Stimulated activated CD4-positive, alpha-beta T cell treated with anti-CD3 and anti-CD28 coated beads, TNF-alpha, amount 100 ng/mL, for 48 hours (primary cell): Measurements from ENCODE around the gene RSRC1.

Source experiments
- DNase-seq, 3 donors: peaks; one replicate each; pipeline ENCODE4 v3.0.0-alpha.2; 2020; ENCODE audit warnings: low read depth in 3 of 3

The RSRC1 gene

DNA sequence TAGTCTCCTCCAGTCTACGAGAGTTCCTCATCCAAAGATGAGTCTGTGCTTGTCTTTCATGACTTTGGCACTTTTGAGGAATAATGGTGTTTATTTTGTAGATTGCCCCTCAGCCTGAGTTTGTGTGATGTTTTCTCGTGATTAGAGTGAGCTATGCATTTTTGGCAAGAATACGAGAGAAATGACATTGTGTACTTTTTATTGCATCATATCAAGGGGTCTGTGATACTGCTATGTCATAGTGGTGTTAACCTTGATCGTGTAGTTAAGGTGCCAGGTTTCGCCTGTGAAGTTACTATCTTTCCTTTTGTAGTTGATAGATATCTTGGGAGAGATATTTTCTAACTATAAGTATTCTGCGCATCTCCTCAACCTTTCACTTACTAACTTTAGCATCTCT lies 18.9 kb downstream of the RSRC1 start:
- no peak for DNase-seq

DNA sequence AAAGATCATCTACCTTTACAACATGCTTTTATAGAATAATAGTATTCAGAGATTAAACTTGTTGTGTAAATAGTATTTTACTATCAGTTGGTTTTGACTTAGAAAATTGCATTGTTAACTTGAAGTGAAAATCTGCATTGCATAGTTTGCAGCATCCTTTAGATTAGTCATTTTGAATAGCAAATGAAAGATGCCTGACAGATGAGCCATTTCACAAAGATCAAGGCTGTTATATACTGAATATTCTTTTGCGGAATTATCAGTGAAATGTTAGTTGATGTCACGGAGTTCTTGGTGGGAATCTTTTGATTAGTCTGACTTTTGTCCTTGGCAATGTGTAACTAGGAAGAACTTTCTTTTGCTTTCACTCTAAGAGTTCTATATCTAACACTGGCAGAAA lies 24.5 kb downstream of the RSRC1 start:
- no peak for DNase-seq

DNA sequence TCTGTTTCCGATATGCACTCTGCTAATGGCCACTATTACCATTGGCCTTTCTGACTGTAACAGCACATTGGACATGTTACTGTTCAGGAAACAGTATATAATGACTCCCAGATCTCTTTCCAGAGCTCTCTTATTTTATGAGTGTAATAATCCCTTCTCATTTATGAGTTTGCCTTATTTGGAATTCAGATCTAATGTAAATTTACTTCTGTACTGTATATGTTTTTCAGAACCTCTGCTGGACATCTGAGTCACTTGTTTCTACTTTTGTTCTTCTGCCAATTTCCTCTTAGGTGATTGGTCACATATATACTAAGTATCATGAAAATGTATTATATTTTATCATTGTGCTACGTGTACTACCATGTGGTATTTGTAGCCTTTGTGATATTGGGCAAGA lies 30.5 kb downstream of the RSRC1 start:
- DNase-seq = no peak

DNA sequence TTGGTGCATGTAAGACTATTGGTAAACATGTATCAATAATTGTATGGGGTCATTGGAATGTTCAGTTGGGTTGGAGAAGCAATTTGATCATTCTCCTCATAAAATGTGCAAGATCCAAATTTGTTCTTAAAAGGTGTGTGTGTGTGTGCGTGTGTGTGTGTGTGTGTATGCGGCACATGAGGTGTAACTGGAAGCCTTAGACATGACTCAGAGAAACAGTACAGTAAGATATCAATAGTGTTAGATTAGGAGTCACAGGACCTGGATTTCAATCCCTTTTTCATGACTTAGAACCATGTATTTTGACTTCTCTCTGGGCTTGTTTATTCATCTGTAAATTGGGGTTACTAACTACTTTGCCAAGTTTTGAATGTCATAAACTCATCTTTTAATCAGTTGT lies 38.3 kb downstream of the RSRC1 start:
- DNase-seq = no peak

DNA sequence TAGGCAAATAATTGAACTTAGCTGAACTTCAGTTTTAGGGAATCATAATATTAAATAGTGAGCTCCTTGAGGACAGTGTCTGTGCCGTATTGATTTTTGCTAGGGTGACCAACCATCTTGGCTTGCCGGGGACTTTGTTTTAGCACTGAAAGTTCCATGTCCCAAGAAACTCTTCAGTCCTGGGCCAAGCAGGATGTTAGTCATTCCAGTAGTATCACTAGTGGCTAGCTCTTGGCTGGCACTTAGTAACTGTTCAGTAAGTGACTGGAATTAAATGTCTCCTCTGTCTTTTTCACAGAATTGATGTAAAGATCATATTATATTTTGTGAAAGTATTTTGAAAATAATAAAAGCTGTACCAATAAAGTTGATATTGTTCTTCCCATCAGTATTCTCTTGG lies 42.3 kb downstream of the RSRC1 start:
- DNase-seq = no peak

DNA sequence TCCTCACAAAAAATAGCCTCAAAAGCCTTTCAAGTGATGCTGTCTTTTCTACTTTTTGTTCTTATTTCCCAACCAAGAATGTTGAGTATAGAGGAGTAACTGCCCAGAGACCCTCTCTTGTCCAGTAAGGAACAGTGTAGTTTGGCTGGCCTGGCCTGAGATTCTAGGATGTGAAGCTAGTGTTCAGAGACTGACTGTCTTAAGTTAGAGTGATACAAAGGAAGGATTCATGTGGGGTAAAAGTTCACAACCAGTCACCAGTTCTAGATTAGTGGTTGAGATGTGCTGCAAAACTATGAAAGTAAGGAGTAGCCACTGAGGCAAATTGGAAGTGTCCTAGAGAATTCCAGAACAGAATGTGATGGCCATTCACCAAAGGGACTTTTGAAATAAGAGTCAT lies 49.1 kb downstream of the RSRC1 start:
- no peak for DNase-seq

DNA sequence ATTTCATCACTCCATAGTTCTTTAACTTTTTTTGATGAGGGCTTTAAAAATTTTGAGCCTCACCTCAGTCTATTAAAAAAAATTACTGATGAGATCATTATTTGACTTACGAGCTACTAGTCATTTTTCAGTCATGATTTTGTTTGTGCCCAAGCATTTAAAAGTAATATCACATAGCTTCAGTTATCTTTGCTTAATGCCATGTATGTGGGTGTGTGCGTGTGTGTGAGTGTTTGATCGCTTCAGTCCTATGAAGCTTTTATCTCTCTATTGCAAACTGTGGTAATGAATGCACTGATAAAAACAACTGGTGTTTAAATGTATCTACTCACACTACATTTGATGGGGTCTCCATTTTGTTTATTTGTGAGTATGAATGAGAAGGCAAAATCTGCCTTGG lies 49.8 kb downstream of the RSRC1 start:
- DNase-seq = no peak

DNA sequence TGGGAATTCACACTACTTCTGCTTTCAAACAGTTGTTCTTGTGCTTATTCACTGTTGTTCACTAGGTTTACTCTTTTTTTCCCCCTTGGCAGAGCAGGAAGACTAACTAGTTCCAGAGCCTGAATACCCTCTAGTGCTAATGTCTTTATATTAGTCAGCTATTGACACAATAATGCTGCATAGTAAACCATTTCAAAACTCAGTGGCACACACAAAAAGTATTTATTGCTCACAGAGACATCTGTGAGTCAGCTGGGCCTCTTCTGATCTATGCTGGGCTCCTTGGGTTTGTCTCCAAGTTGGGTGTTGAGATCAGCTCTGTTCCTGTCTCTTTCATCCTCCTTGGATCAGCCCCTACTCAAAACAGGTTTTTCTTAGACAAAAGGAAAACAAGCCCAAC lies 51.1 kb downstream of the RSRC1 start:
- no peak for DNase-seq

DNA sequence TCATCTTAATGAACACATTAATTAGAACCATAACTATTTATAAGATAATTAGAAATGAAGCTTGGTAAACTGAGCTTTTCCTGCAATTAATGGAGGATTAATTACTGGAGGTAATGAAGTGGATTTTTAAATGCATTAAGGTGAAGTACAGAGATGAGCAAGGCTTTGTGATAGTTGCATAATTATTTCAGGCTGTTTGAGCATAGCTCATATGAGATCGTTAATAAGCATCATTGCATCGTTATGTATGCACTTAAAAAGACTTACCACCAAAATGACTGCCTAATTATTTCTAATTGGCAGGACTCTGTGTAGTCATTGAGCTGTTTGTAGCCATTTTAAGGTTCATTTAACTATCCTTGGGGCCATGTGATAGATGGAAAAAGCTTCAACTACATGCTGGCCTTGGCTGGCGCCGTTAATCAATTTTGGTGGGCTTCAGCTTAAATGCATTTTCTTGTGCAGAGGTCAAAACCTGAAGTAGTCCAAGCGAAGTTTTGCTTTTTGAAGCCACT lies 55.3 kb downstream of the RSRC1 start:
- no peak for DNase-seq

DNA sequence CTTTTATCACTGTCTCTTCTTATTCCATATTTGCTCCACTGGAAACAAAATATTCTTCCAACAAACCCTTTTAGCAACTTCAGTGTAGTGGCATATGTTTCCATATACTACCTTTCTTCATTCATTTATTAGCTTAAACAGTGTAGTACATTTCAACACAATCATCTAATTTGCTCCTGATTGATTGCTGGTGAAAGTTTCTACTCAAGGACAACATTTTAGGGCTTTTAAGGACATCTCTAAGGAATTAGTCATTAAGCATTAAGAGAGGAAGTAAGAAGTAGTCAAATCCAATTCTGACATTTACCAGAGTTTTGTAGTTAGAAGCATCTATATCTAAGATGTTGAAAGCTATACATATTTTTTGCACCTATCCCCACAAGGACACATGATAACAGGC lies 55.8 kb downstream of the RSRC1 start:
- DNase-seq = no peak

DNA sequence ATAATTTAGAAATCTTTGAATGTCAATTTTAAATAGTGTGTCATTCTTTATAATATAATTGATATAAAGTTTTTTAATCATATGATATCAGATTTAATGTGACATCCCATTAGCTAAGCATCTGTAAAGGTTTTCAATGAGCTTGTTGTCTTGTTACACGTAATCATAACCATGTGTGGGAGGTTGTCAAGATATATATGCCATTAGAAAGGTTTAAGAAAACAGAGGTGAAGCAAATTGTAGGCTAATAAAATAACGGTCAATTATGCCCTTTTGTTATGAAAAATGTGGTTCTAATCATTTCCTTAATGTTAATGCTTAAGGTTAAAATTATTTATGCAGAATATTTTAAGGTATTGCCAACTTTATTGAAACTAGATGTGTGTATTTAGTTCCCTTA lies 56.3 kb downstream of the RSRC1 start:
- DNase-seq = no peak

DNA sequence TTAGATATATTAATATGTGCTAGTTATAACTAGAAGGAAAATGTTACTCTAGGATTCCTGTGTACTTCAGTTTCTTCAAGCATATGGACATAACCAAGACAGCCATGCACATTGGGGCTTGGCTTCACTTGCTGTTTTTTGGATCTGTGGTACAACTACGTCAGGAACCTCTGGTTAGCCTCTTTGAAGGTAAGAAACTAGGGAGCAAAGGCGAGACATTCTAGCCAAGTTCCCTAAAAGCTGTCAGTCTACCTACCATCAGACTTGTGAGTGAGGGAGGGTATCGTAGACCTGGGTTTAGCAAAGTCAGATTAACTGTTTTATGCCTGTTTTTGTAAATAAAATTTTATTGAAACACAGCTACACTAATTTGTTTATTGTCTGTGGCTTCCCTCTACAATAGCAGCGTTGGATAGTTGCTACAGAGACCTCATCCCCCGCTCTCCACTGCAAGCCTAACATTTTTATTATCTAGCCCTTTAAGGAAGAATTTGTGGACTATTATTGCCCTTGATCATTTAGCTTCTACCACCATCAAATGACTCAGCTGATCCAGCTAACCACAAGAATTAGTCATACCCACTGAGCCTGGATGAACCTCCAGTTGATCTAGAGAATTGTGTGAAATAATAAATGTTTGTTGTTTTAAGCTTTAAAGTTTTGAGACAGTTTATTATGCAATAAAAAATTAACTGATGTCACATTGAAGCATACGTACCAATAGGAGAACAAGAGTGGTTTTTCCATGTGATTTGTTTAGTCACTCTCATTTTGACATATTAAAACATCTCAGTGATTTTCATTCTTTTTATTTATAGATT lies 58.1 kb downstream of the RSRC1 start:
- DNase-seq = no peak

DNA sequence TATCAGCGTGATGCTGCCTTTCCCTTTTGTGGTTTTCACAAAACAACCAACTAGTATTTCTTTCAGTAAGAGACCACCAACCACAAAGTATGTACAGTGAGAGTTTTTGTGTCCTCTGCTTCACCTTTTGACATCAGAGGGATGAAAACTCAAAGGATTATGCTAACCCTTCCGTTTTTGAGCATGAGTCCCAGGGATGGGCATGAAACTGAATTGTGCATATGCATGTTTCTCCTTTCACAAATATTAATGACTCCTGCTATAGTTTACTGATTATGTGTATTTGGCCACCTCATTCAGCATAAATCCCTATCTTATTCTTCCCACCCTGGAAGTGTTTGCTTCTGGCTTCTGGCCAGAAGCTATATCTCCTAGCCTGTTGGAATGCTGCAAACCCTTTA lies 59.2 kb downstream of the RSRC1 start:
- DNase-seq = no peak

DNA sequence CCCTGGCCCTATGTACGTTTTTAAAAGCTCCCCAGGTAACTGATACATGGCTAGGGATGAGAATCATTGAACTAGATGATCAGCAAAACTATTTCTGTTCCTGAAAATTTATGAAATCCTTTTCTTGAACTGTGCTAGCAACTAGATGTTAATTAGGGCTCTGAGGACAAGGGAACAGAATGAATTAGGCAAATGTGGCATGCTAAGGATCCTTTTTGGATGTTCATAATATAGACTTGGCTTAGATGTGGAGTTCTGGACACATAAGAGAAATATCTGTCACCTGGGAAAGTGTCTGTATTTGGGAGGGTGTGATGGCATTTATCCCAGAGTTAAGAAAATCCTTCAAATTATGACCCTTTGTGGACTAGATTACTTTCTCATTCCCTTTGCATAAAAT lies 71.2 kb downstream of the RSRC1 start:
- DNase-seq = no peak

DNA sequence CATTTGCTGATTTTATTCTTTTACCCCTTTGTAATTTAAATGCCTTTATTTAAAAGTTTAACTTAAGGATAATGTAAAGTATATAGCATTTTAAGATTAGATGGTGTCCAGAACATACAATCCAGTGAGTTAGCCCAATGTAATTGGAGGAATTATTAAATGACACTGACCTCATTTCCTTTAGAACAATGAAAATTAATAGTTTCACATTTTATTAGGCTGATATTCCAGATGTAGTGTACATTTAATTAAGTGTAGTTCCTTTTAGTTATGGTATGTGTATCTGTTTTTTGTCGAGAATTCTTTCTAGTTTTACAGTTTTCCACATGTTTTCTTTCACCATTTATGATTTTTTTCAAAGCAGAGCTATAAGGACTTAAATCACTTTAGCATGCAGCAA lies 75.8 kb downstream of the RSRC1 start:
- no peak for DNase-seq

DNA sequence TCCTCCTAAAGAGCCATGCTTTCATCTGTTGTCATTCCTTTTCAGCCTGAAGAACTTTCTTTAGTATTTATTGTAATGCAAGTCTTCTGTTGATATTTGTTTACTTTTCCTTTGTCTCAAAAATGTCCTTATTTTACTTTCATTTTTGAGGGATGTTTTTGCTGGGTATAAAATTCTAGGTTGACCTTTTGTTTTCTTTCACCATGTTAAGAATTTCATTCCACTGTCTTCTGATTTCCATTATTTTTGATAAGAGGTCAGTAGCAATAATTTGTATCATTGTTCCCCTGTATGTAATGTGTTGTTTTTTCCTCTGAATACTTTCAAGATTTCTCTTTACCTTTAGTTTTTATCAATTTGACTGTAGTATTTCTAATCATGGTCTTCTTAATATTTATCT lies 91.1 kb downstream of the RSRC1 start:
- no peak for DNase-seq

DNA sequence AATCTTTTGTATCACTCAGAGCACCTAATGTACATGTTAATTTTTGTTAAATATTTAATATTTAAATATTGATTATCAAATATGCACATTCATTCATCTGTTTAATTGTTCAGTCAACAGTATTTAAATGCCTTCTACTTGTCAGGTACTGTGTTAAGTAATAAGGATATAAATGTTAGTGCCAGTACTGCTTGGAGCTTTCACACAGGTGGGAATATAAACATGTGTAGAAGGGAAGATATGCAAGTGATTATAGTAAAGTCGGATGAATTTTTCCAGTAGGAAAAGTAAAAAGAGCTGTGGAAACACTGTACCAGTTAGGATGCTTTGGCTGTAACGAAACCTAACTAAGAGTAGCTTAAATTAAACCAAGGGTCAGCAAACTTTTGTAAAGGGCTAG lies 95.4 kb downstream of the RSRC1 start:
- no peak for DNase-seq

DNA sequence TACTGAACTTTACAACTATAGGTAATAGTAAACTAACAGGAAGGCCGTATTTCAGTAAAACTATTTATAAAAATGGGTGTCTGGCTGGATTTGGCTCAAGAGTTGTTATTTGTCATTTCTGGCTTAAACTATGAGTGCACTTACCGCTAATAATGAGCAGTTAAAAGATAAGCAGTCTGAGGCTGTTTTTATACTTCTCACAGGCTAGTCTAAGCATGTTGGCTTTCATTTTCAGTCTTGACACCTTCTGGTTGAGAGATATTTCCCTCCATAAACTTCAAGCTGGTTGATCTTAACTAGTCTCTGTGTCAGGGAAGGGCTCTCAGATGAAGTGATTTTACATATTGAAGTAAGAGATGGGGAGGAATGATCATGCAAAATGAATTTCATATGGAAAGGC lies 96.1 kb downstream of the RSRC1 start:
- no peak for DNase-seq

DNA sequence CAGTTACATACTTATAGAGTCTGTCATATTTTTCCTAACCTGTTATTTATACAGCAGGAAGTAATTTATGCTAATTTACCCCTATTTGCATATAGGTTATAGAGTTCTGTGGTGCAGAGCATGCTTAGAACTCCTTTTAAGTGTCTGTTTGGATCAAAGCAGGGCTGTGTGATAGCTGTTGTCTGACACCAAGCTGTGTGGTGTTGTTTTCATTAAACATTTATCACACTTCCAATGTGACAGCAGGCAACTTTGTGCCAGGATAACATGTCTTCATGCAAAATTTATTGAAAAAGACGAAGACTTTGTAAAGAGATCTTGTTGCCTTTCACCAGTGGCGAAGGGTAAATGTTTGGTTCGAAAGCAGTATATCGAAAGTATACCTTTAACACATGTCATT lies 100.2 kb downstream of the RSRC1 start:
- DNase-seq = no peak

DNA sequence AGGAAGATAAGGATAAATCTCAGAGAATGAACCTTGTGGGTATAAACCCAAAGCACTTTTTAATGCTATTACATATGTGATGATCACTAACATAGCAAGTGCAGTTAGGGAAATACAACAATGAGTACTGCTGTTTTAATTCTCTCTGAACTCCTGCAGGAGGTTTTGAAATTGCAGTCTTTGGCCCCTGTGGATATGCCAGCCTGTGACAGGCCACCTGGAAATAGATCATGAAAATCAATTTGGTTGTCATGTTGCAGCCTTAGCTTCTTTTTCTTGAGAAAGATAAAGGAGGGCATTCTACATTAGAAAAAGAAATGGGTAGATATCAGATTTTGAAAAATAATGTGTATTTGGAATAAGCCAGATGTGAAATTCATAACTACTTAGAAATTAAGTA lies 103.6 kb downstream of the RSRC1 start:
- no peak for DNase-seq

DNA sequence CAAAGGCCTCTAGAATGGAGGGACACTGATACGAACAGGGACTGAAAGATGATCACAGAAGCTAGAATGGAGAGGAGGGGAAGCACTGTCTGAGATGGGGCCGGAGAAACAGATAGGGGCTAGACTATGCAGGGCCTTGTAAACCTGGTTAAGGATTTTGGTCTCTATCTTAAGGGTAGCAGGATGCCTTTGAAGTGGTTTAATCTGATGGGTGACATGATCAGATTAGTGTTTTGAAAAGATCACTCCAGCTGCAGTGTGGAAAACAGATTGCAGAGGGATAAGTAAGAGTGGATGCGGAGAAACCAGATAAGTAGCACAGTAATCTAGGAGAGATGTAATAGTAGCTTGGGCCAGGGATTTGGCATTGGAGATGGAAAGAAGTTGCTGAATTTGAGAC lies 108.1 kb downstream of the RSRC1 start:
- DNase-seq = no peak

DNA sequence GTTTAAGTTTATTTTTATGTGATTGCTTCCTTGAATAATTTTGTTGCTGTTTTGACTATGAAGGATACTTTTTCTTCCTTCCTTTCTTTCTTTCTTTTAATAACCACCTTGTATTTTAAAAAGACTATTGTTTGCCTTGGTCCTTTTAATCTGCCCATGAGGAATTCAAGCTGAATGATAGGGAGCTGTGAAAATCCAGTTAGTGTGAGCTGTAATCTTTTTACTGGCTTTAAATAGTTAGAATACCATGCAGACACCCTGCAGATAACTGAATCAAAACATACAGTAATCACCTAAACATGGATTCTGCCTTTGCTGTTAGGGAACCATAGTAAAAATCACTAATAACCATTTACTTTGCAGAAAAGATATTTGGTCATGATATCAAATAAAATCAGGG lies 110.7 kb downstream of the RSRC1 start:
- no peak for DNase-seq

DNA sequence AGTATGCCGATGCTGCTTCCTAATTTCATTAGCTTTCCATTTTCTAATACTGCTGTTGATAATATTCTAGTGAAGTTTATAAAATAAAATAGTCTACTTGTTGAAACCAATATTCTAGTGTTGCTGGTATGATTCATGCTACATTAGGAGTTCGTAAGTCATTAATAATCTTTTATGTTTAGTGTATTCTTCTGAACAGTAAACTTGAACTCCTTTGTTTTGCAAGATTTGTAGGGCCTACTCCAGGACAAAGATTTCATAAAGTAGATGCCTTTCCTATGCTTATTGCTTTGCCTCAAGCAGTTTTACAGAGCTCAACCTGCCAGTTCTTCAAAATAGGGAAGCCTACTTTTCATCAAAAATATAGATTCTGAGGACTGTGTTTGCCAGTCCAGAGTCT lies 111.5 kb downstream of the RSRC1 start:
- no peak for DNase-seq

DNA sequence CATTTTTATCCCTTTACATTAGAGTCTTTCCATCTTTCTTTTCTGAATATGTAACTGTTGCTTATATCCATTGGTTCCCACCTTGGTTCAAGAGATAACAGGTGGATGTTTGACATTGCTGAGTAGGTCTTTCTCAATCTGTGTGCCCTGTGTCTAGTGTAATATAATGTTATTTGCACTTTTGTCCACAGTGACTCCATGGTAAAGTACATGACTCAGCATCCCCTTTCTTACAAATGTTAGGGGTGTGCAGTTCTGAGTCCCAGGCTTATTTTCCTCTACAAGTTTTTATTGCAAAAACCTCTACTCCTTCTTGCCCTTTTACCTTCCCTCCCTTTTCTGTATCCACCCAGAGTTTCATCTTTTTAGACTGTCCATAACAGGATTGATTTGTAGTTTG lies 116.5 kb downstream of the RSRC1 start:
- DNase-seq = no peak
